Nephron (organoid): ENCODE data around the gene TMTC2.

Experiments used
- H3K27ac Mint-ChIP-seq, 3 experiments: 2 replicates each; pipeline ENCODE4 v1.8.0; 2020; ENCODE audit warnings: mixed read lengths in 3 of 3, mild to moderate bottlenecking in 2 of 3, moderate library complexity in 1 of 3
- H3K27me3 Mint-ChIP-seq: 2 replicates; pipeline ENCODE4 v1.8.0; 2021; ENCODE audit warnings: low read depth, mild to moderate bottlenecking, moderate library complexity, mixed read lengths
- H3K36me3 Mint-ChIP-seq: 2 replicates; pipeline ENCODE4 v1.8.0; 2020; ENCODE audit warnings: low read depth, mixed read lengths
- H3K4me1 Mint-ChIP-seq: 2 replicates; pipeline ENCODE4 v1.8.0; 2020; ENCODE audit warnings: mixed read lengths
- H3K4me3 Mint-ChIP-seq, 3 experiments: 2 replicates each; pipeline ENCODE4 v1.8.0; 2020; ENCODE audit warnings: mild to moderate bottlenecking in 3 of 3, mixed read lengths in 3 of 3, moderate library complexity in 2 of 3
- H3K9me3 Mint-ChIP-seq: 2 replicates; pipeline ENCODE4 v1.8.0; 2020; ENCODE audit warnings: mixed read lengths
- CTCF ChIP-seq, 3 experiments: fragments of 200-600 bp; sonication (generic); IDR thresholded peaks; one replicate each; pipeline ENCODE4 v1.5.0; 2021; ENCODE audit warnings: antibody characterized with exemption in 3 of 3; ENCODE audit not compliant: unreplicated experiment in 3 of 3

The TMTC2 gene

DNA sequence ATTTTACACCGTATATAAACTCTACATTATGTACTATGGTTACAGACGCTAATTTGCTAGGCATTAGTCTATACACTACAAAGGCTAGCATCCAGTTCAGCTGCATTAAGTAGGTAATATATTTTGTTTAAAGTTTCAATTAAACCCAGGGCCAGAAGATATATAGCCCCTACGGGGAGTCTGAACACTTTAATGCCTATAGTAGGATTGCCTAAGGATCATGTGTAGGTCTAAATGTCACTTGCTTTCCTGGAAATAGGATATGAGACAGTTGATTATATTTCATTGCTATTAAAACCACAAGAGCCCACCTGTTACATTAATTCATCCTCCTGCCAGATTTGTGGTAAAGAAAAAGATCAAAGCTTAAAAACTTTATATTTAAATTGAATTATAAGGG, 286.9 kb downstream of the TMTC2 start:
- no peak for TF ChIP-seq CTCF (IDR thresholded peaks at IDR 0.05; ENCODE audit: unreplicated experiment in 3 of 3)
- Mint-ChIP-seq H3K4me3 (no peak overlapping the region), H3K9me3 (peaks cover under 1% of the 10 kb centered on the region), H3K27me3 (no peaks in the 10 kb centered on the region), H3K27ac (no peak overlapping the region), H3K4me1 (peaks cover 34% of the 10 kb centered on the region), H3K36me3 (peaks cover 16% of the 10 kb centered on the region)

GRCh38 chr12:82981150-82981549, 294.4 kb downstream of the TMTC2 start:
- H3K27ac Mint-ChIP-seq = peak overlapping the region in 1 of 3 experiments; percentile 1
- no peaks in the 10 kb centered on the region for H3K4me1 Mint-ChIP-seq
- H3K4me3 Mint-ChIP-seq = no peak overlapping the region
- H3K9me3 Mint-ChIP-seq = peaks cover 4% of the 10 kb centered on the region
- no peak for TF ChIP-seq CTCF (IDR thresholded peaks at IDR 0.05; ENCODE audit: unreplicated experiment in 3 of 3)
- H3K36me3 Mint-ChIP-seq = peaks cover 20% of the 10 kb centered on the region
- H3K27me3 Mint-ChIP-seq = no peaks in the 10 kb centered on the region

DNA sequence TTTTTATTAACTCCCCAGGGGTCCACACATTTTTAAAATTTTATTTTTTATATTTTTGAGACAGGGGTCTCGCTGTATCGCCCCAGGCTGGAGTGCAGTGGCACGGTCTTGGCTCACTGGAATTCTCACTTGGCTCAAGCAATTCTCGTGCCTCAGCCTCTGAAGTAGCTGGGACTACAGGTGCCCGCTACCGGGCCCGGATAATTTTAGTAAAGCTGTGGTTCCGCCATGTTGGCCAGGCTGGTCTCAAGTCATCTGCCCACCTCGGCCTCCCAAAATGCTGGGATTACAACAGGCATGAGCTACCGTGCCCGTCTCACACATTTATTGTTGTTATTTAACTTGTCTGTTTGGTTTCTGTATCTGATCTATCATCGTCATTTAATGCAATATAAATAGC, 307.4 kb downstream of the TMTC2 start:
- no peaks in the 10 kb centered on the region for H3K27me3 Mint-ChIP-seq
- H3K9me3 Mint-ChIP-seq = no peaks in the 10 kb centered on the region
- peaks cover 16% of the 10 kb centered on the region for H3K36me3 Mint-ChIP-seq
- TF ChIP-seq CTCF (IDR thresholded peaks at IDR 0.05; ENCODE audit: unreplicated experiment in 3 of 3) = no peak
- no peak overlapping the region for H3K4me3 Mint-ChIP-seq
- H3K4me1 Mint-ChIP-seq = peaks cover 14% of the 10 kb centered on the region
- peak overlapping the region in 1 of 3 experiments; percentile 41 for H3K27ac Mint-ChIP-seq

GRCh38 chr12:82996168-82996812, 309.6 kb downstream of the TMTC2 start:
- H3K27me3 Mint-ChIP-seq = no peaks in the 10 kb centered on the region
- peaks cover 10% of the 10 kb centered on the region for H3K4me1 Mint-ChIP-seq
- TF ChIP-seq CTCF (IDR thresholded peaks at IDR 0.05; ENCODE audit: unreplicated experiment in 3 of 3) = no peak
- H3K9me3 Mint-ChIP-seq = peaks cover 8% of the 10 kb centered on the region
- H3K36me3 Mint-ChIP-seq = peaks cover 30% of the 10 kb centered on the region
- H3K4me3 Mint-ChIP-seq = no peak overlapping the region
- H3K27ac Mint-ChIP-seq = peak overlapping the region in 1 of 3 experiments; percentile 58

GRCh38 chr12:82998509-82998908, 311.8 kb downstream of the TMTC2 start:
- Mint-ChIP-seq H3K9me3 (peaks cover 18% of the 10 kb centered on the region), H3K27ac (no peak overlapping the region), H3K4me1 (peaks cover 4% of the 10 kb centered on the region), H3K36me3 (peaks cover 44% of the 10 kb centered on the region), H3K4me3 (no peak overlapping the region), H3K27me3 (no peaks in the 10 kb centered on the region)
- TF ChIP-seq CTCF (IDR thresholded peaks at IDR 0.05; ENCODE audit: unreplicated experiment in 3 of 3) = no peak

GRCh38 chr12:83003026-83003425, 316.3 kb downstream of the TMTC2 start:
- no peak overlapping the region for H3K4me3 Mint-ChIP-seq
- peaks cover 85% of the 10 kb centered on the region for H3K36me3 Mint-ChIP-seq
- H3K27me3 Mint-ChIP-seq = no peaks in the 10 kb centered on the region
- no peak overlapping the region for H3K27ac Mint-ChIP-seq
- H3K4me1 Mint-ChIP-seq = peaks cover under 1% of the 10 kb centered on the region
- no peak for TF ChIP-seq CTCF (IDR thresholded peaks at IDR 0.05; ENCODE audit: unreplicated experiment in 3 of 3)
- H3K9me3 Mint-ChIP-seq = peaks cover 37% of the 10 kb centered on the region
